GM10847 (cell line): ENCODE data around the gene GDPD5.

Experiments used
- POLR2A ChIP-seq: IDR thresholded peaks from 2 replicates; pipeline ENCODE4 v1.6.1; 2011; ENCODE audit not compliant: insufficient read length; ENCODE audit errors: extremely low read depth

Gene GDPD5

DNA sequence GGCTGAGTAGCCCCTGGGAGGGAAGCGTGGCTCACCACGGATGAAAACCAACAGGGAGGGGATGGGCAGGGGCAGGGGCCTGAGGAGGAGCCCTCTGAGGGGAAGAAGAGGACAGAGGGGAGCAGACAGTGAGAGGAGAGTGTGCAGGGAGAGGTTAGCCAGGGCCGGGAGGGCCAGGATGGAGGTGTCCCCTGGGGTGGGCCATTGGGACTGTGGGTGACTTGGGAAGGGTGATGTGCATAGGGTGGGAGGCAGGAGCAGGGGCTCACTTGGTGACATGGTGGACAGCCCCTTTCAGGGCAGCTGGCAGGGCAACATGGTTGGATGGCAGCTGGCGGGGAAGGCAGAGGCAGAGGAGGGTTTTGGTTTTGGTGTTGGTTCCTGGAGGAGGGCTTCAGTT, 5.6 kb upstream of the GDPD5 start:
- no peak for TF ChIP-seq POLR2A

DNA sequence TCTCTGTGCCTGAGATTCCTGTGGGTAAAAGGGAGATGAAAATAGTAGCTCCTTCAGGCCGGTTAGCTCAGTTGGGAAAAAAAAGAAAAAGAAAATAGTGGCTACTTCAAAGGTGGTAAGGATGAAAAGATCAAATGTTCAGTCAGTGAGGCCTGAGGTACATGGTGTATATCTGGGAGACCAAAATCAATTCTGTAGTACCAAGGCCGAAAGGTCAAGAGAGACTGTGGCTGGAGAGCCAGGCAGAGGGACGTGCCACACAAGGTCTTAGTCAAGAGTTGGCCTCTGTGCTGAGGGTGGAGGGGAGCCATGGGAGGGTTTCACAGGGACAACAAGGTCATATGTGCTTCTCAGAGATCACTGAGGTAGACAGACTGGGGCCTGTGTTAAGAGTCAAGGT, 4.8 kb upstream of the GDPD5 start:
- no peak for TF ChIP-seq POLR2A

DNA sequence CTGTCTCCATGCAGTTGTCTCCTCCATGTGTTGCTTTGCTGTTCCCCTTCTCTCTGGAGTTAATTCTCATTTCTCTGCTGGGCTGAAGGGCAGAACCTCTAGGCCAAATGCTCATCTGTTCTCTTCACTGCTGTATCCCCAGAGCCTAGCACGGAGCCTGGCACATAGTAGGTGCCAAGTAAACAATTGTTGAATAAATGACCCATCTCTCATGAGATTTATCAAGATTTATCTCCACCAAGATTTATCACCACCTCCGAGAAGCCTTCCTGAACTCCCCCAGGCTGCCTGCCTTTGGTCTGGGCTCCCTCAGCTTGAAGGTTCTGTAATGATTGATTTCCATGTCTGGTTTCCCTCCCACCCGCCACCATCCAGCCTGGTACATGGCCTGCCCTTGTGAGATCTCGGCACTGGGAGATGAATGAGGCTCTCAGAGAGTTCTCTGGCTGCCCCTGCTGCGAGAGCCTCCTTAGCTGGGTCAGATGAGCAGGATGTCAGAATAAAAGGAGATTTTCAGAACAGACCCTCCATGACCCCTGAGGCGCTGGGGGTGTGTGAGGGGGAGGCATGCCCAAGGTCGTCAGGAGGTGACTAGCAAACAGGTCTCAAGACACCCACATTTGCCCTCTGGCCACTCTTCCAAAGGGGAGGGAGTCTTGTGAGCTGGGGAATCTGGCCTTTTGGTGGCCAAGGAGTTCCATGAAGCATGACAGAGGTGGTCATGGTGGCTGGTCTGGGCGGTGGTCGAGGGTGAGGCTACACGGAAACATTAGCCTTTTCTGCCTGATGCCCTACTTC, 2.4 kb upstream of the GDPD5 start:
- no peak for TF ChIP-seq POLR2A

DNA sequence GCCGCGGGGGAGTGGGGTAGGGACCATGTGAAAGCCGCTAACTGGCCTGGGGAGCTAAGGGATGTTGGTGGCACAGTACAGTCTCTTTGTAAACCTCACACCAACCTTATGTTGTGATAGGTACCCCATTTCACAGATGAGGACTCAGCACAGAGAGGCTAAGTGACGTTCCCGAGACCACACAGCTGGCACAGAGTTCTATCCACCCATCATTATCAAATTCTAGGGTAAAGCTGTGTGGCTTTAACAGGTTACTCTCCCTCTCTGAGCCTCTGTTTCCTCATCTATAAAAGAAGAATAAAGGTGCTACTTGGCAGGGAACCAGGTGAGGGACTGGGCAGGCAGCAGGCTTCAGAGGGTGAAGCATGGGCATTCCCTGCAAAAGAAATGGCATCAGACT, 1.4 kb upstream of the GDPD5 start:
- no peak for TF ChIP-seq POLR2A

DNA sequence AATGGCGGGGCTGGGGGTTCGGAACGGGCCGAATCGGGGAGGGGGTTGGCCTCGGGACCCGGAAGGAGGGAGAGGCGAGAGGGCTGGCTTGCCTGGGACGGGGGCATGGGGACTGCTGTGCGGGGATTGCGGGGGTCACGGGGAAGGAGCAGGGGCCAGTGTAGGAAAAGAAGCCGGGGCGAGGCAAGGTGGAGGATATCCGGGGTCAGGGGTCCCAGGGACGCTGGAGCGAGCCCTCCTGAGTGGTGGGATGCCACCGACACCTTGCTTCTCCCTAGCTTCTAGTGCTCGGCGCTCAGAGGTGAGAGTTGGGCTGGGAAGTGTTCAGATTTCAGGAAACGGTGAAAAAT, 426 bp upstream of the GDPD5 start:
- TF ChIP-seq POLR2A = no peak

DNA sequence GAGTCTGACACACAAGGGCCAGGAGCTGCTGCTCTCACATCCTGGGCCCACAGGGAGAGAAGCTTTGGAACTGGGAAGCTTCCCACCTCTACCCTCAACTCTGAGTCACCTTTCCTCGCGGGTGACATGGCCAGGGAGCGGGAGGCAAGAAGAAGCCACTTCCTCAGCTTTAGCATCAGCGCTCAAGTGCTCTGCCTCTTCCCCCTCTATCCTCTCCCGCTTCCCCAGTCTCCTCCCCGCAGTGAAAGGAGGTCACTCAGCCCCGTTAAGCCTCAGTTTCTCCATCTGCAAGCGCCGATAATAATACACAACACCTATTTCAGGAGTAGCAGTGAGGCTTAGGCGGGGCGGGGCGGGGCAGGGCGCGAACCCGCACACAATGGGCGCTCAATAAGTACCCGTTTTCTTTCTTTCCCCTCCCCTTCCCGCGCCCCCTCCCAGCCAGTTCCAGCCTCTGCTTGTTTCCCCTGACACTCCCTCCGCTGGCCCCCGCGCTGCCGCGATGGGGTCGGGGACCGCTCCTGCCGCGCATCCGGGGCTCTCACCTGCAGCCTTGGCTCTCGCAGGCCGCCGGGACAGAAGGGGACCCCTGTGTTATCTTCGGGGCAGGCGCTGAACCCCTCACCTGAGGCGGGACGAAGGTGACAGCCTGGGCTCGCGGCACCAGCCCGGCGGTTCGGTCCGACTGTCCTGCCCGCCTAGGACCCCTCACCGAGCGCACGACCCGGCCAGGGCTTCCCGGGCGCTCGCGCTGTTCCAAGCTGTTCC, 892 bp downstream of the GDPD5 start:
- no peak for TF ChIP-seq POLR2A

DNA sequence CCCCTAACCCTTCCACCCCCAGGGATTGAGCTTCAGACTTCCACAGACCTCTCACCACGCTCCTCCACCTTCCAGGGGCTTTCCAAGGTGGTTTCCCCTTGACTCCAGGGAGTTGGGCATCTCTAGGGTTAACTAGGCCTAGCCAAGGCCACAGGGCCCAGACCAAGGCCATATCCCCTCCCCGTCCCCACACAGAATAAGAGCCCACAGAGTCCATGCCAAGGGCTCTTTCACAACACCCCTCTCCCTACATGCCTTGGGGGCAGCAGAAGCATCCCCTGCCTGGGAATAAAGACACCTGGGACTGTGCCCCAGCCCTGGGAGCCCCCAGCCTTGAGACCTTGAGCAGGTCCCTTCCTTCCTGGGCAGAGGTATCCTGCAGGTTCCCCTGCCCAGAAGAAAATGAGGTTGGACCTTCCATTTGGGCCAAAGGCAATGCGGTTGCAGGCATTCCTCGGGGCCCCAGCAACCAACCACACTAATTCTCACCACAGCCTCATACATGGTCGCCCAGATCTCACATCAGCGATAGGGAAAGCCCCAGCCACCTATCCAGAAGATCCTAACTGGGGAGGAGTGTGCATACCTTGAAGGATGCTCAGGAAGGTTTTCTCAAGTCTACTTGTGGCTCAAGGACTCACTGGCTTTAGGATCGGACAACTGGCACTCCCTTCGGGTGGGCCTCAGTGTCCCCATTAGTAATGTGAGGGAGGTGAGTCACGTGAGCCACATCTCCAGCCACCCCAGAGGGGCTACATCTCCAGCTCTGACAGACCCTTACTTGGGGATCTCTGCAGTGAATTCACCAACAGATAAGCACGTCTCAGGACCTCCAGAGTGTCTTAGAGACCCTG, 1.7 kb downstream of the GDPD5 start:
- TF ChIP-seq POLR2A = no peak

DNA sequence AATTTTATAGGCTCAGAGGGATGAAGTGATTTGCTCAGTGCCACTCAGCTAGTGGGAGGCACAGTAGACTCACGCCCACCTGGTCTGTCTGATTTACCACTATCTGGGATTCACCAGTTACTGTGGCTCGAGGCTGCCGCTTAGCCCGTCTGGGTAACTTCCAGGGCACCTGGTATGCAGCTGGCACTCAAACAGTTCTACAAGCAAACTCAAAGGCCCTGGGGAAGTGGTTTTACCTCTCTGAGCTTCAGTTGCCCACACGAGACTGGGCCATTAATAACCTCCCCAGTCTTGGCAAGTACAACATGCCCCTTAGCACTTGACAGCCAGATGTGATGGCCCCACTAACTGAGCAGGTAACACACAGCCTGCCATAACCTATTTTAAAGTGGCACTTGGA, 2.6 kb downstream of the GDPD5 start:
- no peak for TF ChIP-seq POLR2A

DNA sequence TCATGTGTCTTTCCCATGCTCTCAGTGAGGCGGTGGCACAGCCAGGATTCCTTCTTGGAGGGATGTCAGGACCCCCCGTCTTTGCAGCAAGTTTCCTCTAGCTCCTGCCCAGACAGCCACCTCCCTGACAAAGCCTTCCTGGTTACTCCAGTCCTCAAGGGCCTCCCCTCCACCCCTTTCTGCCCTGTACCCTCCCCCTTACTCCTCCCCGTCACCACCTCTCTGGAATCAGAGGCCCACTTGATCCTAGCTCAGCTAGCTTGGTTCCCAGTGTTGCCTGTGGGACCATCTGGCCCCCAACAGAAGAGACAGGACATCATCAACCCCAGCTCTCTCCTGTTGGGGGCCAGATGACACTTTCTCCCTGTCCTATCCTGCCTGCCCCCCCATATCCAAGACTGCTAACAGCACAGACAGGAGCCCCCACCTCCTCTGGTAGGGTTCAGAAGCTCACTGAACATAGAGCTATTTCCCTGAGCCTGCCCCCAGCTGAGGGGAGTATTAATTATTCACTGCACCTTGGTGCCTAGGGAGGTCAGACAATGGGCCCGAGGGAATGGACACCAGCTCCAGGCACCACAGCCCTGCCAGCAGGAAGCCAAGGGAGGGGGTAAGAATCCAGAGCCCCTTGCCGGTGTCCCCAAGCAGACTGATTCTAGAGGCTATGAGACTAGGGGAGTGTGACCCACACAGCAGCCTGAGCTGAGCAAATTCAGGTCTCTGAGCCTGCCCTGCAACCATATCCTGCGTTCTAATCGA, 3.3 kb downstream of the GDPD5 start:
- no peak for TF ChIP-seq POLR2A

DNA sequence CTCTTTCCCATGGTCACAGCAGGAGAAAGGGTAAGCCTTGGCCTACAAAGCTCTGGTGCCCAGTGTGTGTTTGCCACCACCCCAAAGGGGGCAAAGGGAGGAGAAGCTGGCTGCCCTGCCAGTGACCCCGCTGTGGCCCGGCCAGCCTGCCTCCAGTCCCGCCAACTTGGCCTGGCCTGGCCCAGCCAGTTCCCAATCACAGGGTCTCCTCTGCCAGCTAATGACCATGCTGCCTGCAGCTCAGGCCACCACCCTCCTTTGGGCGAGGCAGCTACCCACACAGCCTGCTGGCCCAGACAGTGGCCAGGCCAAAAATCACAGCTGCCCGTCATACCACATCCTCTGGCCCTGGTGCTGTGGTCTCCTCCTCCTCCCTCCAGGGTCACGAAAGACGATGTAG, 5.1 kb downstream of the GDPD5 start:
- no peak for TF ChIP-seq POLR2A

DNA sequence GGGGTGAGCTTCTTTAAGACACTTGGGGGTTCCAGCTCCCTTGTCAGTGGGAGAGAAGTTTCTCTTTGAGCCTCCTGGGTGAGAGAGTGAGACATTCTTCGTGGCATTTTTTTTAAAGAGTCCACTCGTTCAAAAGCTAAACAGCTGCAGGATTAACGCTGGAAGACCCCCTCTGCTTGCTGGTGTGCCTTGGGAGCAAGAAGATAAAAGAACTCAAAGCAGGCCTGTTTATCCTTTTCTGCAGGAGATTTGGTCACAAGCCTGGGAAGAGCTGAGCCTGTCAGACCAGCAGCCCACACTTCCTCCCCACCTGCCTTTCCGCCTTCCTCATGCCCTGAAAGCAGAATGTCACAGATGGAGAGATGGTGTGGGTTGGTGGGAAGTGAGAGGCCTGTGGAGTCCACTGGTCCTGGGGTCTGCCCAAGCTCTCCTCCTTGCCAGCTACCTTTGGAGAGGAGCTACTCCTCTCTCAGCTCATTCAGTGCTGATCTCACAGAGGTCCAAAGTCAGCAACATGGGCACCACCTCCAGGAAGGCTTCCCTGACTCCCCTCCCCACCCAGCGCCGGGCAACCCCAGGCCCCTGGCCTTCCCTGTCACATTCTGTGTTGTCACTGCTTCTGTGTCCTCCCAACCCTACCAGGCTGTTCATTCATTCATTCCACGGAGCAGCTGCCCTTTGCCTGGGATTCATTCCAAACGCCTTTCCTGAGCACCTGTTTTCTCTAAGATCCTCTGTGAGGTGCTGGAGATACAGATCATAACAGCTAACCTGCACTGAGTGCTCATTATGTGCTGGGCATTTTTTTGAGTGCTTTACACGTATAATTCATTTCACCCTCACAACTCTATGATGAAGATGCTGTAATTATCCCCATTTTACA, 6.7 kb downstream of the GDPD5 start:
- no peak for TF ChIP-seq POLR2A

DNA sequence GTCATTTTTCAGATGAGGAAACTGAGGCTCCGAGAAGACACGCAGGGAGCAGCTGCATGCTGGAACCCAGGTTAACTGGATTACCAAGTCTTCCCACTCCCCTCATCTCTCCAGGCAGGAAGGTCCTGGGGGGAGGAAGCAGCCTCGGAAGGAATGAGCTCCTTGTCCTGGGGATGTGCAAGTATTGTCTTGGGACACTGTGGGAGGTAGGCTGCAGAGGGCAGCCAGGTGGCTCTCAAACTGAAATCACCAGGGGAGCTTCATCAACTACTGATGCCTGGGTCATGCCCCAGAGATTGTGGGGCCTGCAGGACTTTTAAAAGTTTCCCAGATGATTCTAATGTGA, 7.6 kb downstream of the GDPD5 start:
- TF ChIP-seq POLR2A = no peak

DNA sequence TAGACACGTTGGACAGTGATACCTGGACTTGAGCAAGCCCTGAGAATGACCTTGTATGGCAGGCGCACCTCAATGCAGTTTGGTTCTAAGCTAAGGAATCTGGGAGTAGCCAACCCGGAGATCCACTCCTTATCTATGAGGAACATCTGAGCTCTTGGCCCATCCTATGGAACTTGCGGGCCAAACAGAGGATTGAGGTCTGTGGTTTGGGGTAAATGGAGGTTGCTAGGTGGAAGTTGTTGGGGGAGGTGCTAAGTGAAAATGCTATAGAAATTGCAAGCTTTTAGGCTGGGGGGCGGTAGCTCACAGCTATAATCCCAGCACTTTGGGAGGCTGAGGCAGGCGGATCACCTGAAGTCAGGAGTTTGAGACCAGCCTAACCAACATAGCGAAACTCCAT, 8.9 kb downstream of the GDPD5 start:
- TF ChIP-seq POLR2A = no peak

DNA sequence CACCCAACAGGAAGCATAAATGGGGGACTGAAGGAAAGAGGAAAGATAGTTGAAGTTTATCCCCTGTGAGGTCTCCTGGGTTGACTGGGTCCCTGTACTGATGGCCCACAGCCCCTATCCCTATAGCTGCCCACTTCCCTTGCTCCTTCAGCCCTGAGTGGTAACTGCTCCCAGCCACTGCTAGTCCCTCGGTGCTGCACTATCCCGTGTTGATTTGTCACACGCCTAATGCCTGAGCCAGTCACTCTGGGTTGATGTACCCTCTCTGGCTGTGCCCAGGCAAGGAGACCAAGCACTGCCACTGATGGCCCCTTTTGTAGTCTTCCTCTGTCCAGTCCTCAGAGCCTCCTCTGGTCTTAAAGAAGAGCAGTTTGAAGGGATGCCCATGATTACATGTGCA, 9.6 kb downstream of the GDPD5 start:
- TF ChIP-seq POLR2A = no peak

DNA sequence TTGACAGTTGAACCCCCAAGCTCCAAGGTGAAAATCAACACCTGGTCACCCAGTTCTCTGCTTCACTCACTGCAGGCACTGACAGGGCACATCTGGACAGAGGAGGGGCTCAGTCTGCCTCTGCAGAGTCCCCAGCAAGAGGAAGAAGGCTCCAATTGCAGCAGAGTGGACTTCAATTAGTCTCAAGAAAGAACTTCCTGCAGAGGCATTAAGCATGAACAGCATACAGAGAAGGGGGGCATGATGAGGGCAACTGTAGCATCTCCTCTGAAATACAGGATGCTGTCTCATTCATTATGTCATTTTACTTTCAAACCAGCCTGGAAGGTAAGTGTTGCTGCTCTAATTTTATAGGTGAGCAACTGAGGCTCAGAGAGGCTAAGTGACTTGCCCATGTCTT, 11.1 kb downstream of the GDPD5 start:
- TF ChIP-seq POLR2A = no peak

DNA sequence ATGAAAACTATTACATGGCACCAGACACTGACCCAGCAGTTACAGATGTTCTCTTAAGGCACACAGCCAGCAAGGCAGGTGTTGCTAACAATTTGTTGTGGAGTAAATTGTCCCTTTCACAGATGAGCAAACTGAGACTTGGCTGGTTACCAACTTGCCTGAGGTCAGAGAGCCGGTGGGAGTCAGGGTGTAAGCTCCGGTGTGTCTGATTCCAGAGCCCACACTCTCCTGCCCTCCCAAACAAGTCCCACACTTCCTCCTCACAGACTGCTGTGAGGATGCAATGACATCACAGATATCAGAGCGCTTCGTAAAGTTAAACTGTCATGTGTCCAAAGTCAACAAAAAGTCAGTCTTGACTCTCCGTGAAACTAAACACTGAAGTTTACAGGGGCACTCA, 12.5 kb downstream of the GDPD5 start:
- TF ChIP-seq POLR2A = no peak
